Neural cell (in vitro differentiated cells): ENCODE results near the gene PHACTR1.

Experiments used
- EZH2 ChIP-seq: fragments of 200-600, 300-800 bp; shearing (Covaris generic), sonication (generic); IDR thresholded peaks from 2 replicates; pipeline ENCODE4 v1.6.1; 2014; ENCODE audit warnings: antibody characterized with exemption, low read length, borderline replicate concordance, mild to moderate bottlenecking; ENCODE audit not compliant: insufficient read depth, poor library complexity, severe bottlenecking
- MXI1 ChIP-seq: fragments of 450-650 bp; conservative IDR thresholded peaks from 2 replicates; pipeline ENCODE4 v1.6.1; 2014; ENCODE audit warnings: antibody characterized with exemption, mild to moderate bottlenecking; ENCODE audit not compliant: poor library complexity, severe bottlenecking
- POLR2AphosphoS5 ChIP-seq: IDR thresholded peaks from 2 replicates; pipeline ENCODE4 v1.6.1; 2012
- RAD21 ChIP-seq: fragments of 450-650 bp; conservative IDR thresholded peaks from 2 replicates; pipeline ENCODE4 v1.6.1; 2014; ENCODE audit warnings: antibody characterized with exemption, mild to moderate bottlenecking, moderate library complexity
- SMC3 ChIP-seq: fragments of 450-650 bp; conservative IDR thresholded peaks from 2 replicates; pipeline ENCODE4 v1.6.1; 2014; ENCODE audit warnings: antibody characterized with exemption, mild to moderate bottlenecking, moderate library complexity; ENCODE audit not compliant: poor library complexity
- TAF1 ChIP-seq: IDR thresholded peaks from 2 replicates; pipeline ENCODE4 v1.6.1; 2012; ENCODE audit warnings: low read depth
- TF ChIP-seq, protein P1 (sequence below): fragments of 450-650 bp; IDR thresholded peaks from 2 replicates; pipeline ENCODE4 v1.5.1; 2014; ENCODE audit warnings: antibody characterized with exemption, mild to moderate bottlenecking, moderate library complexity; ENCODE audit not compliant: poor library complexity, severe bottlenecking

DNA sequence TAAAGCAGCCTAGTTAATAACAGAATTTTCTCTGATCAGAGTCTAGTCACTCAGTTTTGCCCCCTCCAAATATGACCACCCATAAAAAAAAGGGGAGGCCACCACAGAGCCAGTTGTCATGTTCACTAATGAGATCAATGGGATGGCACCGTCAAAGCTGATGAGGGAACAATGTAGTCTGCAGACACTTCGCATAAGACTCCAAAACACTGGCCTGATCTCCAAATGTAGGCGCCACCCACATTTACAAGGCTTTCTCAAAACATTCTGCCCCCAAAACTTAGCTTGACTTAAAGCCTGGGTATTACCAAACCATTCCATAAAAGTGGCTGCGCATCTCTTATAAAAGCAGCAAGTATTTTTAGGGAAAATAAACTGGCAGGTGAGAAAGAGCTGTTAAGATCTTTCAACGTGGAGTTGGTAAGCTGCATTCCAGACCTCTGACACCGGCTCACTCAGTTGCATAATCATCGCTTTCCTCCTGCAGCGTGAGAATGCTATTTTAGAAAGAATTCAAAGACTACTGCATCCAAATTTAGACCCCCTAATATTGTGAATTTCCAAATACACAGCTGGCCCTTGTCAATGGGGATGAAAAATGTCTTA lies 552.4 kb downstream of the PHACTR1 start:
- TF ChIP-seq, protein P1, sequence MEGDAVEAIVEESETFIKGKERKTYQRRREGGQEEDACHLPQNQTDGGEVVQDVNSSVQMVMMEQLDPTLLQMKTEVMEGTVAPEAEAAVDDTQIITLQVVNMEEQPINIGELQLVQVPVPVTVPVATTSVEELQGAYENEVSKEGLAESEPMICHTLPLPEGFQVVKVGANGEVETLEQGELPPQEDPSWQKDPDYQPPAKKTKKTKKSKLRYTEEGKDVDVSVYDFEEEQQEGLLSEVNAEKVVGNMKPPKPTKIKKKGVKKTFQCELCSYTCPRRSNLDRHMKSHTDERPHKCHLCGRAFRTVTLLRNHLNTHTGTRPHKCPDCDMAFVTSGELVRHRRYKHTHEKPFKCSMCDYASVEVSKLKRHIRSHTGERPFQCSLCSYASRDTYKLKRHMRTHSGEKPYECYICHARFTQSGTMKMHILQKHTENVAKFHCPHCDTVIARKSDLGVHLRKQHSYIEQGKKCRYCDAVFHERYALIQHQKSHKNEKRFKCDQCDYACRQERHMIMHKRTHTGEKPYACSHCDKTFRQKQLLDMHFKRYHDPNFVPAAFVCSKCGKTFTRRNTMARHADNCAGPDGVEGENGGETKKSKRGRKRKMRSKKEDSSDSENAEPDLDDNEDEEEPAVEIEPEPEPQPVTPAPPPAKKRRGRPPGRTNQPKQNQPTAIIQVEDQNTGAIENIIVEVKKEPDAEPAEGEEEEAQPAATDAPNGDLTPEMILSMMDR, result no peak
- TF ChIP-seq TAF1, result no peak
- no peak for TF ChIP-seq POLR2AphosphoS5
- no peak for TF ChIP-seq RAD21
- no peak for TF ChIP-seq EZH2
- TF ChIP-seq SMC3, result no peak
- TF ChIP-seq MXI1, result no peak
